ENCODE results near the gene C2orf92.

Gene C2orf92

GRCh38 chr2:97736608-97737330 lies 67.3 kb downstream of the C2orf92 start:
- no peak for ATAC-seq
- TF ChIP-seq, protein P1, sequence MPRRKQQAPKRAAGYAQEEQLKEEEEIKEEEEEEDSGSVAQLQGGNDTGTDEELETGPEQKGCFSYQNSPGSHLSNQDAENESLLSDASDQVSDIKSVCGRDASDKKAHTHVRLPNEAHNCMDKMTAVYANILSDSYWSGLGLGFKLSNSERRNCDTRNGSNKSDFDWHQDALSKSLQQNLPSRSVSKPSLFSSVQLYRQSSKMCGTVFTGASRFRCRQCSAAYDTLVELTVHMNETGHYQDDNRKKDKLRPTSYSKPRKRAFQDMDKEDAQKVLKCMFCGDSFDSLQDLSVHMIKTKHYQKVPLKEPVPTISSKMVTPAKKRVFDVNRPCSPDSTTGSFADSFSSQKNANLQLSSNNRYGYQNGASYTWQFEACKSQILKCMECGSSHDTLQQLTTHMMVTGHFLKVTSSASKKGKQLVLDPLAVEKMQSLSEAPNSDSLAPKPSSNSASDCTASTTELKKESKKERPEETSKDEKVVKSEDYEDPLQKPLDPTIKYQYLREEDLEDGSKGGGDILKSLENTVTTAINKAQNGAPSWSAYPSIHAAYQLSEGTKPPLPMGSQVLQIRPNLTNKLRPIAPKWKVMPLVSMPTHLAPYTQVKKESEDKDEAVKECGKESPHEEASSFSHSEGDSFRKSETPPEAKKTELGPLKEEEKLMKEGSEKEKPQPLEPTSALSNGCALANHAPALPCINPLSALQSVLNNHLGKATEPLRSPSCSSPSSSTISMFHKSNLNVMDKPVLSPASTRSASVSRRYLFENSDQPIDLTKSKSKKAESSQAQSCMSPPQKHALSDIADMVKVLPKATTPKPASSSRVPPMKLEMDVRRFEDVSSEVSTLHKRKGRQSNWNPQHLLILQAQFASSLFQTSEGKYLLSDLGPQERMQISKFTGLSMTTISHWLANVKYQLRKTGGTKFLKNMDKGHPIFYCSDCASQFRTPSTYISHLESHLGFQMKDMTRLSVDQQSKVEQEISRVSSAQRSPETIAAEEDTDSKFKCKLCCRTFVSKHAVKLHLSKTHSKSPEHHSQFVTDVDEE (CRISPR knock-in tag; IDR thresholded peaks at IDR 0.05), result no peak
- no peak for TF ChIP-seq RARB (CRISPR knock-in tag; IDR thresholded peaks at IDR 0.05)
- no peak for TF ChIP-seq ISL1 (CRISPR knock-in tag; IDR thresholded peaks at IDR 0.05)
- TF ChIP-seq POU6F1 (CRISPR knock-in tag; IDR thresholded peaks at IDR 0.05; ENCODE audit: borderline replicate concordance, low read depth), result no peak
- no peak for TF ChIP-seq GLIS3 (CRISPR knock-in tag; IDR thresholded peaks at IDR 0.05)
- no peak for TF ChIP-seq PATZ1 (CRISPR knock-in tag; IDR thresholded peaks at IDR 0.05; ENCODE audit: borderline replicate concordance)
- no peak for TF ChIP-seq SNAI2 (CRISPR knock-in tag; IDR thresholded peaks at IDR 0.05)
- no peak for TF ChIP-seq CSRNP3 (CRISPR knock-in tag; IDR thresholded peaks at IDR 0.05)

GRCh38 chr2:97737421-97738178 lies 68.1 kb downstream of the C2orf92 start:
- TF ChIP-seq CREB5 (CRISPR knock-in tag; IDR thresholded peaks at IDR 0.05; ENCODE audit: low read depth) (no peak), ZNF8 (CRISPR knock-in tag; IDR thresholded peaks at IDR 0.05) (no peak), CSDC2 (CRISPR knock-in tag; IDR thresholded peaks at IDR 0.05) (no peak), BACH2 (CRISPR knock-in tag; IDR thresholded peaks at IDR 0.05; ENCODE audit: borderline replicate concordance) (no peak), RARB (CRISPR knock-in tag; IDR thresholded peaks at IDR 0.05) (no peak), ARNTL (CRISPR knock-in tag; IDR thresholded peaks at IDR 0.05; ENCODE audit: borderline replicate concordance, low read depth) (no peak), SNAI2 (CRISPR knock-in tag; IDR thresholded peaks at IDR 0.05) (no peak), ZNF565 (CRISPR knock-in tag; conservative IDR thresholded peaks at IDR 0.05; ENCODE audit: low read depth) (no peak), OSR1 (CRISPR knock-in tag; IDR thresholded peaks at IDR 0.05) (no peak), TCF4 (CRISPR knock-in tag; IDR thresholded peaks at IDR 0.05; ENCODE audit: borderline replicate concordance) (no peak), PPARA (CRISPR knock-in tag; IDR thresholded peaks at IDR 0.05; ENCODE audit: borderline replicate concordance) (no peak), ZFP30 (CRISPR knock-in tag; IDR thresholded peaks at IDR 0.05) (no peak), ZNF70 (CRISPR knock-in tag; IDR thresholded peaks at IDR 0.05) (no peak), ZFP3 (CRISPR knock-in tag; IDR thresholded peaks at IDR 0.05) (no peak), PATZ1 (CRISPR knock-in tag; IDR thresholded peaks at IDR 0.05; ENCODE audit: borderline replicate concordance) (no peak)
- TF ChIP-seq, protein P1 (CRISPR knock-in tag; IDR thresholded peaks at IDR 0.05), result no peak
- no peak for ATAC-seq
